IPS-18a (cell line): ENCODE data around the gene SIPA1.
"Not testable (repeated sequence)": the region's sequence is repeated elsewhere in the genome, so short reads cannot be mapped to it uniquely, and the experiment has no call there.

Experiments
- H3K27ac ChIP-seq: one replicate; pipeline ENCODE4 v1.5.1; 2013; ENCODE audit warnings: low read length
- H3K27me3 ChIP-seq: one replicate; pipeline ENCODE4 v1.6.1; 2013; ENCODE audit warnings: mild to moderate bottlenecking, low read length; ENCODE audit not compliant: control insufficient read depth, insufficient read depth
- H3K36me3 ChIP-seq: one replicate; pipeline ENCODE4 v1.6.1; 2013; ENCODE audit warnings: low read depth, low read length; ENCODE audit not compliant: control insufficient read depth
- H3K4me1 ChIP-seq: one replicate; pipeline ENCODE4 v1.6.1; 2013; ENCODE audit warnings: low read depth, low read length; ENCODE audit not compliant: control insufficient read depth
- H3K4me3 ChIP-seq: one replicate; pipeline ENCODE4 v1.5.1; 2013; ENCODE audit warnings: low read length
- H3K9ac ChIP-seq: one replicate; pipeline ENCODE4 v1.6.1; 2013; ENCODE audit warnings: mild to moderate bottlenecking, low read length, moderate library complexity
- H3K9me3 ChIP-seq: one replicate; pipeline ENCODE4 v1.6.1; 2013; ENCODE audit warnings: low read depth, low read length; ENCODE audit not compliant: control insufficient read depth

Gene SIPA1

DNA sequence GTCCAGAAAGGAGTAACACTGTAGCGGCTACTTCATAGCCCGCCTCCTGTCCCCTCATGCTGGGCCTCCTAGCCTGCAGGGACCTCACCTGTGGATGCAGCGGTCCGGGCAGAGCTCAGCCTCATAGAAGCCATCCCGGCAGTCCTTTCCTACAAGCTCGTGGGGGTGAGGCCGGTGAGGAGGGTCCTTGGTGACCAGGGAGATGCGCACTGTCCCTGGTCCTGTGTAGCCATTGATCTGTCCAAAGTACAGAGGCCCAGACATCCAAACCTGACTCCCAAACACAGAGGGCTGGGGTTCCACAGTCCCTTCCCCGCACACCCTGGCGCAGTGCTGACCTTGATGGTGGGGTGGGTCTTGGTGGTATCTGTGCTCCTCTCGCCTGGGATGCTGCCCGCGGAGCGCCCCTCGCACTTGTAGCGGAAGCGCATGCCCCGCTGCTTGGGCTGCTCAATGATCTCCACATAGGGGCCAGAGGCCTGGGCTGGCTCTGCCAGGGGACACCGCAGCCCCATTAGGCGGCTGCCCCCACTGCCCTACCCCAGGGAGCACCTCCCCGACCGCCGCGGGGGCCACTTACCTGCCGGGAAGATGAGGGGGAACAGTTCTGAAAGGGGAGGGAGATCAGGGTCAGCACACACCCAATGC is 23.8 kb downstream of the SIPA1 start:
- Histone ChIP-seq H3K4me3 (peak overlapping the region; percentile 94), H3K4me1 (no peaks in the 10 kb centered on the region), H3K27me3 (no peaks in the 10 kb centered on the region), H3K36me3 (peaks cover 39% of the 10 kb centered on the region), H3K9me3 (no peaks in the 10 kb centered on the region), H3K27ac (no peak overlapping the region), H3K9ac (peak overlapping the region; percentile 57)

DNA sequence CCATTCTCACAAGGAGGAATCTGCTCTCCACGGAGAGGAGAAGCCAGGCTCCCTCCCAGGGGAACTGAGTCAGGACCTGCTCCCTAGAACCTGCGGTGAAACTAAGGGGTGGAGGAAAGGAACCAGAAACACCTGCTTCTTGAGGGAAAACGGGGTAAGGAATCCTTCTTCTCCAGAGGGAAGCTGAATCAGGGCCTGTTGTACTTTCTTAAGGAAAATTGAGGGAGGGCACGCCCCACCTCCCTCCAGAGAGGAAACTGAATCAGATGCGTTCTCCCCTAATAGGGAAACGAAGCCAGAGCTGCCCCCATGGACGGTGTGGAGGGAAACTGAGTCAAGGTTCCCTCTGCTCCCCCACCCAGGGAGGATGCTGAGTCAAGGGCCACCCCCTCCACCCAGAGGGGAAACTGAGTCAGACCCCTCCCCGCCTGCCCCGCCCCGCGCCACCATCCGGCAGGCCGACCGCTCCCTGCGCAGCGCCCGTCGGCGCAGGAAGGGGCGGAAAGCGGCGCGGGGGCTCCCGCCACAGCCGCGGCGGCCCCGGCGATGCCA is 24.4 kb downstream of the SIPA1 start:
- Histone ChIP-seq H3K27me3 (no peaks in the 10 kb centered on the region), H3K4me3 (peak overlapping the region; percentile 94), H3K9me3 (no peaks in the 10 kb centered on the region), H3K27ac (no peak overlapping the region), H3K4me1 (no peaks in the 10 kb centered on the region), H3K36me3 (peaks cover 35% of the 10 kb centered on the region), H3K9ac (peak overlapping the region; percentile 57)

DNA sequence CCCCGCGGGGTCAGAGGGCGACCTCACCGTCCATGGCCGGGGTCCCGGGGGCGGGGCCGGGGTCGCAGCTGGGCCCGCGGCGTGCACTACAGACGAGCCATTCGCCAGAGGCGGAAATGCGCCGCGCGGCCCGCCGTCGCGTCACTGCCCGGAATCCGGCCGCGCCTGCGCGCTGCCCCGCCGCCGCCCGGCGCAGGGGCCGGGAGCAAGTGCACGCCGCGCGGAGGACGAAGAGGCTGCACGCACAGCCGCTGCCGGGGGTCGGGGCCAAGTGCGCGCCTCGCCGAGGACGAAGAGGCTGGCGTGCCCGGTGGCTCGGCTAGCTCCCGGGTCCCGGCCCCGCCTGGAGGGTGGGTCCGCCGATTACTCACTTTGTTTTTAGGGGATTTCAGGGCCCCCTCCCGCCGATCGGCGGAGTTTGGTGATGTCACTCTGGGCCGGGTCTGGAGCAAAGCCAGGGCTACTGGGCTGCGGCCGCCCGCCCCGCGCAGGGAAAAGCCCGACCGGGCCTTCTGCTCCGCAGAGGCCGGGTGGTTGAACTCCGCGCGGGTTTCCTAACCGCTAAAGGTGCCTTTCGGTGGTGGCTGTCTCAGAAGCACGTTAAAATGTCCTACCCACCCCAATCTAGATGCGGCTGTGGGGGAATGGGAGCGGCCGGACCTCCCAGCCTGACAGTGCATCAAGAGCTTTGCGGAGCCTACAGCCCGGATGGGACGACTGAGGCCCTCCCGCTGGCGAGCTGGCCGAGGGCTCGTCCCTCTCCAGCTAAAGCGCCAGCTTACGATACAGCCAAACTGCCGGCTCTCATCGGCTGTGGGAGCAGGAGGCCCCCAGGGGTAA is 25.1 kb downstream of the SIPA1 start, which contains the start of gene RELA:
TSS of gene RELA (minus strand) at position 118 of the 840 bp plus-strand sequence. CDS start at position 34, 84 bp downstream.
- Histone ChIP-seq H3K27ac (peak within 1 kb of the TSS; percentile 59), H3K4me3 (peak within 1 kb of the TSS; percentile 94), H3K9ac (peak within 1 kb of the TSS; percentile 68), H3K4me1 (no peaks in the 10 kb centered on the region), H3K27me3 (no peaks in the 10 kb centered on the region), H3K9me3 (no peaks in the 10 kb centered on the region), H3K36me3 (peaks cover 28% of the 10 kb centered on the region)

DNA sequence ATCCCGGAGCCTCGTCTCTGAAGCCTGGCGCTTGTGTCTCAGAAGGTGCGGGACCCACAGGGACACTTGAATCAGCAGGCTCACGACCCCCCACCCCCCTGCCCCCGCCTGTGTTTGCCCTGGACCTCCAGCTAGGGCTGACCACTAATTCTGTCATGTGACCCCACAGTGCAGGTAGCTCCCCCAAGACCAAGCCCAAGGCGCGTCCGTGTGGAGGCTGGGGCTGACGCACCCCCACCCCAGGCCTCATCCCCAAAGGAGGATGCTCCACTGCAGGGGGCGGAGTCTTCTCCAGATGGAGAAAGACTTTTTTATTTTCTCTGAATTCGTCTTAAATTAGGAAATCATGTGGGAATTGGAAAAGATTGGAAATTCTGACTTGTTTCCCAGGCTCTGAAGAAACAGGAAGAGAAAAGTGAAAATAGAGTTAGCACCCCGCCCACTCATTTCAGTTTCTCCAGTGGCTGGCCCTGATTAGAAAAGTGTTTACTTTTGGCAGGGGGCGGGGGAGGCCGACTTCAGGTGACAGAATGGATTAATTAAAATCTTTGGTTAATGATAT is 25.8 kb downstream of the SIPA1 start:
- Histone ChIP-seq H3K4me1 (no peaks in the 10 kb centered on the region), H3K9me3 (no peaks in the 10 kb centered on the region), H3K27me3 (no peaks in the 10 kb centered on the region), H3K9ac (peak overlapping the region; percentile 68), H3K27ac (peak overlapping the region; percentile 59), H3K4me3 (peak overlapping the region; percentile 94), H3K36me3 (peaks cover 21% of the 10 kb centered on the region)

DNA sequence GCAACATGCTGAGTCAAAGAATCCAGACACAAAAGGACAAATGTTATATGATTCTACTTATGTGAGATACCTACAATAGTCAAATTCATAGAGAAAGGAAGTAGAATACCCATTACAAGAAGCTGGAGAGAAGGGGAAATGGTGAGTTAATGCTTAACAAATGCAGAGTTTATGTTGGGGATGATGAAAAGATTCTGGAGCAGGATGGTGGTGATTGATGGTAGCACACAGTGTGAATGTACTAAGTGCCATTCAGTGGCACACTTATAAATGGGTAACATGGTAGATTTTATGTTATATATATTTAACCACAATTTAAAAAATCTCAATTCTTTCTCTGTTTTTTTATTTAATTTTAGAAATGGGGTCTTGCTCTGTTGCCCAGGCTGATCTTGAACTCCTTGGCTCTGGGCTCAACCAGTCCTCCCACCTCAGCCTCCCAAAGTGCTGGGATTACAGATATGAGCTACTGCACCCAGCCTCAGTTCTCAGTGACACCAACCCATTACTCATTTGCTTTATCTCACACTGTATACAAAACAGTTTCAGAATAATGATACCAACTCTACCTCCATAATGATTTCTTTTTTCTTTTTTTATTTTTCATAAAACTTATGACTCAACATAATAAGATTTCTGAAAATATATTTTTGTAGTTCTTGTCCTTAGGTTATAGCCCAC is 34.4 kb downstream of the SIPA1 start:
- no peak overlapping the region for H3K4me3 ChIP-seq
- H3K4me1 ChIP-seq, result no peaks in the 10 kb centered on the region
- no peak overlapping the region for H3K9ac ChIP-seq
- H3K9me3 ChIP-seq, result no peaks in the 10 kb centered on the region
- no peaks in the 10 kb centered on the region for H3K27me3 ChIP-seq
- H3K36me3 ChIP-seq, result no peaks in the 10 kb centered on the region
- H3K27ac ChIP-seq, result no peak overlapping the region

DNA sequence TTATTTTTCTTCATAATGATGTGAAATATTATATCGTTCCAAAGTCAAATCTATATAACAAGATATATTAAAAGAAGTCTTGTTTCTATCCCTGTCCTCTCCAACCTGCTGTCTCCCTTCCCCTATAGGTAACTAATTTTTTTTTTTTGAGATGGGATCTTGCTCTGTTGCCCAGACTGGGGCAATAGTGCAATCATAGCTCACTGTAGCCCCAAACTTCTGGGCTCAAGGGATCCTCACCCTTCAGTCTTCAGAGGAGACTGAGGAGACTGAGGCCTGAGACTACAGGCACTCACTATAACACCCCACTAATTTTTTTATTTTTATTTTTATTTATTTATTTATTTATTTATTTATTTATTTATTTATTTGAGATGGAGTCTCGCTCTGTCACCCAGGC is 35.1 kb downstream of the SIPA1 start:
- Histone ChIP-seq H3K9ac (no peak overlapping the region), H3K9me3 (no peaks in the 10 kb centered on the region), H3K27me3 (no peaks in the 10 kb centered on the region), H3K27ac (no peak overlapping the region), H3K36me3 (no peaks in the 10 kb centered on the region), H3K4me3 (no peak overlapping the region), H3K4me1 (no peaks in the 10 kb centered on the region)

DNA sequence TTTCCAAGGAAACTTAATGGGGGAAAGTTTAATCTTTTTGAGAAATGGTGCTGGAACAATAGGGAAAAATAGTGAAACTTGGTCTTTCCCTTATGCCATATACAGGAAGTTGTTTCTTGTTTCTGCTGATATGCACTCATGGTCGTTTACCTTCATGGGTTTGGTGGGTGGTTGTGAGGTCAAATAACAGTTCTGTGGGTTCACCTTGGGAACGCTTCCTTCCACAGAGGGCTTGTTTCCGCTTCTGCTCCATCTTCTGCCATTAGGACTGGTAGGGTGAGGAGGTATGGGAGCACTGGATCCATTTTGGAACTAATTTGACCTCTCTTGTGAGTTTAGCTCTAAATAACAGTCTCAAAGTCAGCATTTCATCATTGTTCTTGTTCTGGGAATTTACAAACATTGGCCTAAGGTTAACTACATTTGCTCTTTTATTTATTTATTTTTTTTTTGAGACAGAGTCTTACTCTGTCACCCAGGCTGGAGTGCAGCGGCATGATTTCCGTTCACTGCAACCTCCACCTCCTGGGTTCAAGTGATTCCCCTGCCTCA is 42.4 kb downstream of the SIPA1 start:
- no peaks in the 10 kb centered on the region for H3K4me1 ChIP-seq
- H3K9ac ChIP-seq, result no peak overlapping the region
- no peak overlapping the region for H3K4me3 ChIP-seq
- H3K36me3 ChIP-seq, result no peaks in the 10 kb centered on the region
- H3K27me3 ChIP-seq, result no peaks in the 10 kb centered on the region
- no peak overlapping the region for H3K27ac ChIP-seq
- H3K9me3 ChIP-seq, result no peaks in the 10 kb centered on the region

DNA sequence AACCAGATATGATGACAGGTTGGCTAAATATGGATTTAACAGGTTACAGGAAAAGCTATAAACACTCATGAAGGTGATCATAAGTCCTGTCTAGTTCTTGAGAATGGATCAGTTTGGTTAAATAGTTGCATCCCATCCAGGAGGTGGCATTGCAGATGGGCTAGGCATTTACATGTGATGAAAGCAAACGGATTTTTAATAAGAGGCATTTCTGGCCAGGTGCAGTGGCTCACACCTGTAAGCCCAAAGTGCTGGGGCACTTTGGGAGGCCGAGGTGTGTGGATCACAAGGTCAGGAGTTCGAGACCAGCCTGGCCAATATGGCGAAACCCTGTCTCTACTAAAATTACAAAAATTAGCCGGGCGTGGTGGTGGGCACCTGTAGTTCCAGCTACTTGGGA is 45.6 kb downstream of the SIPA1 start:
- H3K4me3 ChIP-seq, H3K27me3 ChIP-seq, H3K9me3 ChIP-seq, H3K36me3 ChIP-seq, H3K9ac ChIP-seq, H3K4me1 ChIP-seq, H3K27ac ChIP-seq: not testable (repeated sequence)

DNA sequence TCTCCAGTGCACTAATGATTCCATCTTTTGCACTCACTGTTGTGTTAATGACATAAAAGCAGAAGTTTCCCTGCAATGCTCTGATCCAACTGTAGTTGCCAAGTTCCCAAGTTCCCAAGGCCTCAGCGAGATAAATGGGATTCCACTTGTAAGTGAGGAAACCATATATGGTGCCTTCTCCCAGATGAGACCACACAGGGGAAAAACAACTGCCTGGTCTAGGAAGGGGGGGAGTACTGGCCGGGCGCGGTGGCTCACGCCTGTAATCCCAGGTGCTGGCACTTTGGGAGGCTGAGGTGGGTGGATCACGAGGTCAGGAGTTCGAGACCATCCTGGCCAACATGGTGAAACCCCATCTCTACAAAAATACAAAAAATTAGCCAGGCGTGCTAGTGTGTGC is 48.1 kb downstream of the SIPA1 start:
- H3K4me3 ChIP-seq, result no peak overlapping the region
- no peaks in the 10 kb centered on the region for H3K27me3 ChIP-seq
- H3K9me3 ChIP-seq, result no peaks in the 10 kb centered on the region
- H3K27ac ChIP-seq, result no peak overlapping the region
- no peak overlapping the region for H3K9ac ChIP-seq
- H3K4me1 ChIP-seq, result no peaks in the 10 kb centered on the region
- no peaks in the 10 kb centered on the region for H3K36me3 ChIP-seq

DNA sequence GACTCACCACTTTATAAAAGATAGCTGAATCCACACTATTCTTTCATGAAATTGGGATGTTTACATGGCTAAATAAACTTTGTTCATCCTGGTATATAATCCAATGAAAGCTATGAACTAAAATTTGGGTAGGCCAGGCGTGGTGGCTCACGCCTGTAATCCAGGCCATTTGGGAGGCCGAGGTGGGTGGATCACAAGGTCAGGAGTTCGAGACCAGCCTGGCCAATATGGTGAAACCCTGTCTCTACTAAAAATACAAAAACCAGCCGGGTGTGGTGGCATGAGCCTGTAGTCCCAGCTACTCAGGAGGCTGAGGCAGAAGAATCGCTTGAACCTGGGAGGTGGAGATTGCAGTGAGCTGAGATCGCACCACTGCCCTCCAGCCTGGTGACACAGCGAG is 53.9 kb downstream of the SIPA1 start:
- not testable (repeated sequence) for H3K27ac ChIP-seq, H3K27me3 ChIP-seq, H3K36me3 ChIP-seq, H3K4me3 ChIP-seq, H3K9me3 ChIP-seq, H3K9ac ChIP-seq, H3K4me1 ChIP-seq

DNA sequence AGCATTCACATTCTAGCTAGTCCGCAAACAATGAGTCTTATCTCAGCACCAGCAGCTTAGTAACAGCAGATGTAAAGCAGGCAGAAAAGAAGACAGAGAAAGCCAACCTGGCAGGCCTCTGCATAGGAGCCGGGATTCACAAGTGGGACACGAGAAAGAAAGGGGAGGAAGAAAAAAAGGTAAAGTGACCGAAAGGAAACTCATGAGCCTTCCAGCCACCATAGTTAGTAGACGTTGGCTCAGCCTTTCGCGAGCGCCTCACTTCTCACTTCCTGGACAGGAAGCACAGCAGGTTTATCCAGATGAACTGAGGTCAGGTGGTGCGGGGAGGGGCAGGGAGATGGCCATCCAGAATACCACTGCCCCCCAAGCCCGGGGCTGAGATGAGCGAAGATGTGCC is 54.5 kb downstream of the SIPA1 start:
- Histone ChIP-seq H3K27ac (no peak overlapping the region), H3K27me3 (no peaks in the 10 kb centered on the region), H3K9me3 (no peaks in the 10 kb centered on the region), H3K9ac (no peak overlapping the region), H3K36me3 (no peaks in the 10 kb centered on the region), H3K4me3 (no peak overlapping the region), H3K4me1 (no peaks in the 10 kb centered on the region)
